NT2/D1 (cell line): ENCODE measurements around the gene KRT83.
"Not testable (repeated sequence)": the region's sequence is repeated elsewhere in the genome, so short reads cannot be mapped to it uniquely, and the experiment has no call there.

Experiments used
- DNase-seq: peaks from one replicate; pipeline ENCODE4 v3.0.0-alpha.2; 2011; ENCODE audit warnings: low read depth, low spot score
- H3K27me3 ChIP-seq: 2 replicates; pipeline ENCODE4 v1.6.0; 2011; ENCODE audit warnings: mild to moderate bottlenecking; ENCODE audit not compliant: insufficient read length, insufficient read depth
- H3K36me3 ChIP-seq: 2 replicates; pipeline ENCODE4 v1.6.1; 2011; ENCODE audit warnings: mild to moderate bottlenecking, low read length, mixed read lengths; ENCODE audit not compliant: insufficient read depth, insufficient read length
- H3K4me1 ChIP-seq: 2 replicates; pipeline ENCODE4 v1.5.1; 2011; ENCODE audit not compliant: insufficient read depth, insufficient read length
- H3K4me3 ChIP-seq: 2 replicates; pipeline ENCODE4 v1.5.1; 2011; ENCODE audit warnings: low read depth; ENCODE audit not compliant: insufficient read length
- H3K9ac ChIP-seq: 2 replicates; pipeline ENCODE4 v1.6.0; 2011; ENCODE audit warnings: low read depth; ENCODE audit not compliant: insufficient read length
- H3K9me3 ChIP-seq: 2 replicates; pipeline ENCODE4 v1.5.1; 2011; ENCODE audit warnings: mild to moderate bottlenecking, low read length; ENCODE audit not compliant: insufficient read depth
- SUZ12 ChIP-seq: IDR thresholded peaks from 2 replicates; pipeline ENCODE4 v1.6.1; 2011; ENCODE audit not compliant: insufficient read length, insufficient read depth; ENCODE audit errors: extremely low read depth
- YY1 ChIP-seq: IDR thresholded peaks from 2 replicates; pipeline ENCODE4 v1.6.1; 2011; ENCODE audit not compliant: insufficient read length, insufficient read depth
- ZNF274 ChIP-seq: IDR thresholded peaks from 2 replicates; pipeline ENCODE4 v1.6.1; 2011; ENCODE audit warnings: mild to moderate bottlenecking, low read depth, low read length

KRT83 gene

GRCh38 chr12:52319097-52319496 is 2.1 kb downstream of the KRT83 start:
- Histone ChIP-seq H3K4me3 (no peak overlapping the region), H3K9ac (no peak overlapping the region), H3K36me3 (no peaks in the 10 kb centered on the region), H3K9me3 (no peaks in the 10 kb centered on the region), H3K27me3 (peaks cover 3% of the 10 kb centered on the region), H3K4me1 (peaks cover 2% of the 10 kb centered on the region)
- TF ChIP-seq YY1: no peak
- TF ChIP-seq ZNF274: no peak
- TF ChIP-seq SUZ12: no peak
- DNase-seq: no peak

DNA sequence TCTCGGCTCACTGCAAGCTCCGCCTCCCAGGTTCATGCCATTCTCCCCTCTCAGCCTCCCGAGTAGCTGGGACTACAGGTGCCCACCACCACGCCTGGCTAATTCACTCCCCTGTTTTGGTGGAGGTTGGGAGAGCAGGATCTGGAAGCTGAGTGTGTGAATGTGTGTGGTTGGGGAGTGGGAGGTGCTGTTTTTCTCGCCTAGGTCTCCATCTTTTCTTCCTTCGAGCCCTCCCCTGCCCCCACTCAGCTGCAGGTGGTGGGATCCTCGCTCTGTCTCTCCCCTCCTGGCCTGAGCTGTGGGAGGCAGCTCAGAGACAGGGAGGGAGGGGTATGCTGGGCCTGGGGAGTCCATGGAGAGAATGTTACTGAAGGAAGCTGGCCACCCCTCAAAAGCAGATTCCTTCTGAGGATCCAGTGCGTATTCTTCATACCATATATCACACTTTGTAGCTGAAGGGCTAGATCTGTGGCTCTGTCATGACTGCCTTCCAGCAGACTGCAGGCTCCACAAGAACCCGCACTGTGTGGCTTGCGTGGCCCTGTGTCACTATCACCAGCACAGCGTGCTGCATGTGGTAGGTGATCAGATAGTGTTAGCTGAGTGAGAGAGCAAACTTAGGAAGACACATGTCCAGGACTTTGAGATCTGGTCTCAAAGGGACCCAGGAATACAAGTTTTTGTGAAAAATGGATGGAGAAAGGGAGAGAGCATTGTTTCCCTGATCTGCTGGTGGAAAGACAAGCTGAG is 2.8 kb downstream of the KRT83 start:
- Histone ChIP-seq H3K9me3 (no peaks in the 10 kb centered on the region), H3K4me1 (peaks cover 2% of the 10 kb centered on the region), H3K9ac (no peak overlapping the region), H3K4me3 (no peak overlapping the region), H3K36me3 (no peaks in the 10 kb centered on the region), H3K27me3 (peaks cover 4% of the 10 kb centered on the region)
- no peak for DNase-seq
- no peak for TF ChIP-seq ZNF274
- no peak for TF ChIP-seq SUZ12
- no peak for TF ChIP-seq YY1

DNA sequence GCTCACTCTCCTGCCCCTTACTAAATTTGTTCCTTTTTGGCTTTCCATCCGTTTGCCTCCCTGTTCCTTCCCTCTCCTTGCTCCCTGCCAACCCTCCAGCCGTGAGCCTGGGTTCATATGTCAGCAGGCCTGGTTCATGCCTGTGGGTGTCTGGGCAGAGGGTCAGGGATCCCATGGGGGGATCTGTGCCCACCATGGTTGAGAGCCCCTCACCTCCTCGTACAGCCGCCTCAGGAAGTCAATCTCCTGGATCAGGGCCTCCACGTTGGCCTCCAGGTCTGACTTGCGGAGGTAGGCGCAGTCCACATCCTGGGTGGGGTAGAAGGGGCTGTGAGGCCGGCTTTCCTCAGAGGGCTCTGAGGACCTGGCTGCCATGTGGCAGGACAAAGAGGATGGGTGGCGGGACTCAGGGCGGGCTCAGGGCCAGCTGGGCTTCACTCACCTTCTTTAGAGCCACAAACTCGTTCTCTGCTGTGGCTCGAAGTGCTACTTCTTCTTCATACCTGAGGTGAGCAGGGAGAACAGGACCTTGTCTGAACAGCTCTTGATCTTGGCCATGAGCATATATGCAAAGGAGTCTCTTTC is 3.6 kb downstream of the KRT83 start:
- H3K4me3 ChIP-seq: no peak overlapping the region
- peaks cover 2% of the 10 kb centered on the region for H3K4me1 ChIP-seq
- no peak overlapping the region for H3K9ac ChIP-seq
- H3K27me3 ChIP-seq: peaks cover 11% of the 10 kb centered on the region
- H3K36me3 ChIP-seq: no peaks in the 10 kb centered on the region
- no peak for TF ChIP-seq SUZ12
- TF ChIP-seq ZNF274: no peak
- TF ChIP-seq YY1: no peak
- H3K9me3 ChIP-seq: no peaks in the 10 kb centered on the region
- no peak for DNase-seq

DNA sequence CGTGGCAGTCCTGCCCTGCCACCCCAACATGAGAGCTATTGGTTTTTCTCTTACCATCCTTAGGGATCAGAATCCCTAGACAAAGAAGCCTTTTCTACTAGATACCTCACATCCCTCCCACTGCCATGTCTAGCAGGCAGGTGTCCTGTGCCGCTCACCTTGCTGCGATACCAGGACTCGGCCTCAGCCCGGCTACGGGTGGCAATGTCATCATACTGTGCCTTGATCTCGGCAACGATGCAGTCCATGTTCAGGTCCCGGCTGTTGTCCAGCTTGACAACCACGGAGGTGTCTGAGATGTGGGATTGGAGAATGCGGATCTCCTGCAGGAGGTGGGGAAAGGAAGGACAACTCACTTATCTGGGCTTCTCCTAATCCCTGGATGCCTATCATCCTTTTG is 4.5 kb downstream of the KRT83 start:
- no peak overlapping the region for H3K9ac ChIP-seq
- no peak for TF ChIP-seq SUZ12
- no peak for TF ChIP-seq YY1
- TF ChIP-seq ZNF274: no peak
- peaks cover 13% of the 10 kb centered on the region for H3K27me3 ChIP-seq
- H3K4me3 ChIP-seq: no peak overlapping the region
- no peaks in the 10 kb centered on the region for H3K36me3 ChIP-seq
- peaks cover 2% of the 10 kb centered on the region for H3K4me1 ChIP-seq
- no peak for DNase-seq
- no peaks in the 10 kb centered on the region for H3K9me3 ChIP-seq

GRCh38 chr12:52316290-52316689 is 4.9 kb downstream of the KRT83 start:
- H3K9ac ChIP-seq: no peak overlapping the region
- no peak for DNase-seq
- no peaks in the 10 kb centered on the region for H3K9me3 ChIP-seq
- H3K4me3 ChIP-seq: no peak overlapping the region
- no peak for TF ChIP-seq YY1
- TF ChIP-seq SUZ12: no peak
- no peak for TF ChIP-seq ZNF274
- peaks cover 13% of the 10 kb centered on the region for H3K27me3 ChIP-seq
- H3K4me1 ChIP-seq: peaks cover 2% of the 10 kb centered on the region
- no peaks in the 10 kb centered on the region for H3K36me3 ChIP-seq

- not testable (repeated sequence) for H3K9me3 ChIP-seq, H3K4me3 ChIP-seq, H3K4me1 ChIP-seq, DNase-seq, H3K9ac ChIP-seq, H3K36me3 ChIP-seq
- peaks cover 13% of the 10 kb centered on the region for H3K27me3 ChIP-seq
Measured at GRCh38 chr12:52315721-52316120, 5.5 kb downstream of the KRT83 start.

DNA sequence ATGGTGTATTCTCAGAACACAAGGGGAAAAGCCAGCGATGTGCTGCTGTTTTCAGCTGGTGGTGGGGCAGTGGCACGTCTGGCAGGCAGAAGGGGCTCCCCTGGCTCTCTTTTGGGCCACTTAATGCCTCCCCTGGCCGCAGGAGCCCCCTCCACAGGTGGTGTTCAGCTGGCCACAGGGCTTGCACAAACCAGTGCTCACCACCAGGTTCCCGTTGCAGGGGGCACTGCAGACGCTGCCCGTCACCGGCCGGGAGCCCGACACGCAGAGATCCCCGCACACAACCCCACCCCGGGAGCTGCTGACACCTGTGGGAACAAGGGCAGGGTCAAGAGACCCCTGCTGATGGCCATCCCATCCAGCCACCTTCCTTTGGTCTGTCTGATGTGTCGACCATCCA is 6.7 kb downstream of the KRT83 start:
- Histone ChIP-seq H3K4me1 (peaks cover 2% of the 10 kb centered on the region), H3K9me3 (no peaks in the 10 kb centered on the region), H3K9ac (no peak overlapping the region), H3K4me3 (no peak overlapping the region), H3K27me3 (peaks cover 24% of the 10 kb centered on the region), H3K36me3 (no peaks in the 10 kb centered on the region)
- TF ChIP-seq ZNF274: no peak
- no peak for TF ChIP-seq SUZ12
- TF ChIP-seq YY1: no peak
- DNase-seq: no peak
